SU-DHL-6 (cell line): ENCODE measurements around the gene BMP6.

Experiments used
- CTCF ChIP-seq: fragments of 200-600 bp; sonication (generic); IDR thresholded peaks from one replicate; pipeline ENCODE4 v1.5.1; 2017; ENCODE audit warnings: antibody characterized with exemption, mild to moderate bottlenecking, low read length, moderate library complexity; ENCODE audit not compliant: insufficient read depth, poor library complexity, severe bottlenecking
- EZH2phosphoT487 ChIP-seq: fragments of 200-600 bp; sonication (generic), shearing (Covaris generic); conservative IDR thresholded peaks from 2 replicates; pipeline ENCODE4 v1.6.1; 2018; ENCODE audit warnings: mild to moderate bottlenecking, antibody characterized with exemption, low read length, moderate library complexity, mixed read lengths

- TF ChIP-seq CTCF = peak; percentile 43
- TF ChIP-seq EZH2phosphoT487 = no peak
These were observed 4.2 kb upstream of the BMP6 start for GRCh38 chr6:7721649-7722048.
